GM19372 (cell line): Measurements from ENCODE around the gene NTN4.
"Not testable (repeated sequence)": the region's sequence is repeated elsewhere in the genome, so short reads cannot be mapped to it uniquely, and the experiment has no call there.

Experiments
- ATAC-seq: cut with Tn5 transposase; IDR thresholded peaks from one replicate; pipeline ENCODE4 v1.9.1; 2021; ENCODE audit warnings: mild to moderate bottlenecking, low read depth, moderate library complexity; ENCODE audit not compliant: unreplicated experiment

Gene NTN4

GRCh38 chr12:95759718-95760117, 30.8 kb downstream of the NTN4 start:
- no peak for ATAC-seq

- no peak for ATAC-seq
Observed at GRCh38 chr12:95759039-95759438, 31.5 kb downstream of the NTN4 start.

GRCh38 chr12:95756362-95756761, 34.2 kb downstream of the NTN4 start:
- ATAC-seq = no peak

- ATAC-seq = no peak
Observed at GRCh38 chr12:95755261-95755865, 35.2 kb downstream of the NTN4 start.

- ATAC-seq = not testable (repeated sequence)
Observed at GRCh38 chr12:95746062-95746461, 44.5 kb downstream of the NTN4 start.

- no peak for ATAC-seq
Observed at GRCh38 chr12:95742586-95742985, 48.0 kb downstream of the NTN4 start.

- no peak for ATAC-seq
Observed at GRCh38 chr12:95741635-95742034, 48.9 kb downstream of the NTN4 start.

GRCh38 chr12:95740751-95741150, 49.8 kb downstream of the NTN4 start:
- no peak for ATAC-seq

GRCh38 chr12:95739561-95740313, 50.8 kb downstream of the NTN4 start:
- ATAC-seq = no peak

- ATAC-seq = no peak
Observed at GRCh38 chr12:95738024-95738611, 52.4 kb downstream of the NTN4 start.

GRCh38 chr12:95736631-95737030, 53.9 kb downstream of the NTN4 start:
- no peak for ATAC-seq

GRCh38 chr12:95735728-95736127, 54.8 kb downstream of the NTN4 start:
- ATAC-seq = not testable (repeated sequence)

- no peak for ATAC-seq
Observed at GRCh38 chr12:95733141-95733825, 57.3 kb downstream of the NTN4 start.

- peak; percentile 64 for ATAC-seq
Observed at GRCh38 chr12:95731519-95731958, 59.0 kb downstream of the NTN4 start.

GRCh38 chr12:95730457-95730856, 60.1 kb downstream of the NTN4 start:
- ATAC-seq = no peak

- no peak for ATAC-seq
Observed at GRCh38 chr12:95726903-95727302, 63.7 kb downstream of the NTN4 start.

- ATAC-seq = no peak
Observed at GRCh38 chr12:95724767-95725166, 65.8 kb downstream of the NTN4 start.

GRCh38 chr12:95723693-95724384, 66.7 kb downstream of the NTN4 start:
- ATAC-seq = no peak

GRCh38 chr12:95721320-95721719, 69.2 kb downstream of the NTN4 start:
- ATAC-seq = no peak

- no peak for ATAC-seq
Observed at GRCh38 chr12:95720146-95720545, 70.4 kb downstream of the NTN4 start.

- ATAC-seq = no peak
Observed at GRCh38 chr12:95718772-95719171, 71.8 kb downstream of the NTN4 start.
